ENCODE data around the gene CDC5L.
A peak's percentile ranks its signal among the peaks of the same experiment; 100 is the strongest.
"Not testable (repeated sequence)": the region's sequence is repeated elsewhere in the genome, so short reads cannot be mapped to it uniquely, and the experiment has no call there.

The CDC5L gene

DNA sequence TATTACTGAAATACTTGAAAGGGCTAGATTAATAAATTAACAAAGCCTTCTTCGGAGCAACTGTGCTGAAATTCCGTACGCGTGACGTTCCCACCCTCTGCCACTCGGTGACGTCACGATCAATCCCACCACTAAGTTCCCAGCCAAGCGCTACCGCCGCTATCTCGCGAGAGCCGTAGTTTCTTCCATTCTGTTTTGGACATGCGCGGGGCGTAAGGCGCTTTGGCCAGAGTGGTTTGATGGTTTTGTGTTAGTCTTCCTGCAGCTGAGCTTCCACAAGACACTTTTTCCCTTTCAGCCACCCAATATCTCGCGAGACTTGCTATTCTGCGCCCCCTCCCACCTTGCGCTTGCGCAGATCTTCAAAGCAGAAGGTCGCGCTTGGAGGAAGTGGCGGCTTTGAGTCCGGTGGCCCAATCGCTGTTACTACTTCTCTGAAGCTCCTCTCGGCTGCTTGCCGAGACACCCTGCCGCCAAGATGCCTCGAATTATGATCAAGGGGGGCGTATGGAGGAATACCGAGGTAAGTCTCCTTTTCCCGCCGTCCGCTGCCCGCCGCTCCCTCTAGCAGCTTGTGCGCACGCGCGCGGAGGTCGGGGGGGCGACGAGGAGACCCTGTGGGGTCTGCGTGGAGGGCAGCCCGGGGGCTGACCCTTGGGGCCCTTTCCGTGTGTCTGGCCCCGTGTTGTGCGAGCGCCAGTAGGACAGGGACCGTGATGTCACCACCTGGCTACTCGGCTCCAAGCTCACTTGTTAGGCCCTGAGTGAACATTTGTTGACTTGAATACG, at the start of gene CDC5L:
Gene CDC5L (plus strand): TSS at position 361 of the 789 bp plus-strand sequence. CDS start 118 bp downstream, at position 479.
- DNase-seq, result peak; percentile 96 to 97

DNA sequence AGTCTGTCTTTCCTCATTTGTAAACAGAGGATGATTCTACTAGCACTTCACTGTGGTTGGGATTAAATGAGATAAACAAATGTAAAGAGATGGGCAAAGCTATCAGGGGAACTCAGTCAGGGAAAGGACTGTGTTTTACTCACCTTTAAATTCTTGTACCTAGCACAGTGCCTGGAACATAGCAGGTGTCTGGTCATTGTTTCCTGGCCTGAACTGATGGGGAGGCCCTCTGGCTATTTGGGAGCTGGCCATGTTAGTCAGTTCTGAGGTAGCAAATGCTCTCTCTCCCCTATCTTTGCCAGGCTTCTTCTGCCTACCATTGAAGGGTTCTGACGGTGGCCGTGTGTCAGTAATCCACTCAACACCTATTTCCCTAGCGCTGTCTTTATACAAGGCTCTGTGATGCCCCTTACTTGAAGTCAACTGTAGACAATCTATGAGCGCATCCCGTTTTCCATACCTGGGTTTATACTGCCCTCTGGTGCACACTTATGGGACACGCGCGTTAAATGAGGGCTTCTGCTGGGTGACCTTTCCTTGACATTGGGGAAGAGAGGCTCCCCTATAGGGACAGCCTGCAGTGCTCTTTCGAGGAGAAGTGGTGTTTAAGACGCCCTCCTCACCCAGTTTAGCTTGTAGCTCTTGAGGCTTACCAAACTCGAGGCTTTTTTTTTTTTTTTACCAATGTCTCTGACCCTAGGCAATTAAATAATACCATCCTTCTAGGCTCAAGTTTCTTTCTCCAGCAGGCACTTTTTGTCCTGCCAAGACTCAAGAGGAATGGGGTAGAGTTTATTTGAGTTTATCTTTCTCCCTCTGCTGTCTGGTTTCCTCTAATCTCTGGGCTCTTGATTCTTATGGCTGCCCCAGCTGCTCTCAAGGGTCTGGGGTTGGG, 49.0 kb upstream of the CDC5L start:
- peak; percentile 58 to 74 for DNase-seq

DNA sequence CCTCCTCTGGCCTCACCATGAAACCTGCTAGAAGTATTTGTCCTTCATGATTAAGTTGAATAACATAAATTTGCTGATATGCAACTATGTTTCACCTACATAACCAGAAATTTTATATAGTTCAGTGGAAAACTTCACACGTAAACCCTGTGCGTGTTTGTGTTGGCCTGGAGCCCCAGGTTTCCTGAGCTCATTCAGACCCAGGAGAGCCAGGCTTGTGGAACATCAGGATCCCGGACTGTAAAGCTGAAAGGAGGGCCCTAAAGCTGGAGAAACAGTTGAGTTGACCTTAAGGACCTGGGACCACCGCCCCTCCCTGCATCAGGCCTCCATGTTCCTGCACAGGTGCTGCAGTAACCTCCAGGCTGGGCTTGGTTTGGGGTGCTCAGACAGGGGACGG, 48.2 kb upstream of the CDC5L start:
- DNase-seq, result no peak

DNA sequence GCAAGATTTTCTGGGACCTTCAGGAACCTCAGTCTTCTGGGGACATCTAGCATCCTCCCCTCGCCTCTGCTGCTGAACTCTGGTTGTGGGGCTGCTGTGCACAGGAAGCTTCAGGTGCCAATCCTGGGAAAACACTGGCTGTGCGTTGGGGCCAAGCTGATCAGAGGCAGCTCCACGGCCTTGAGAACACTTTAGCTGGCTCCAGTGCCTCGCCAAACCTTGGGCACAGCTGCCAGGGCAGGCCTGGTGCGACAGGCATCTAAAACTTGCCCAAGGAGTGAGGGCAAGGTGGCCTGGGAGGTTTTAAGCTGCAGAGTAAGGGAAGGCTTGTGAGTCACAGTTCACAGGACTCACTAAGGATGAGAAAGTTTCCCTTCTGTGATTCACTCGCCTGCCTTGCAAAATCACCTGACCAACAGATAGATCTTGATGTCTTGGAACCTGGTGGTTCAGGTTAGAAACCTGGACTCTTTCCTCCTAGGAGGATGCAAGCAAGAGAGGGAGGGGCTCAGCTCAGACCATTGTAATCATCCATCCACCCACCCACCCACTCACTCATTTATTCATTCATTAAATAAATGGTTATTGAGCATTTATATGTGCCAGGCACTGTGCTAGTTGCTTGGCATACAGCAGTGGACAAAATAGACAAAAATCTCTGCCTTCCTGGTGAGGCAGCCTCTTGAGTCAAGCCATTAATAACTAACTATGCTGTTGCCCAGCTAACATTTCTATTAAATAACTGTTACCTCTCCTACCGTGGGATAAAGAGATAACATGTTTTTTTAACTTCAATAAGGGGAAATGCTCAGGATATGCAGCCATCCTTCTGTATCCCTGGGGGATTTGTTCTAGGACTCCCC, 47.5 kb upstream of the CDC5L start:
- no peak for DNase-seq

DNA sequence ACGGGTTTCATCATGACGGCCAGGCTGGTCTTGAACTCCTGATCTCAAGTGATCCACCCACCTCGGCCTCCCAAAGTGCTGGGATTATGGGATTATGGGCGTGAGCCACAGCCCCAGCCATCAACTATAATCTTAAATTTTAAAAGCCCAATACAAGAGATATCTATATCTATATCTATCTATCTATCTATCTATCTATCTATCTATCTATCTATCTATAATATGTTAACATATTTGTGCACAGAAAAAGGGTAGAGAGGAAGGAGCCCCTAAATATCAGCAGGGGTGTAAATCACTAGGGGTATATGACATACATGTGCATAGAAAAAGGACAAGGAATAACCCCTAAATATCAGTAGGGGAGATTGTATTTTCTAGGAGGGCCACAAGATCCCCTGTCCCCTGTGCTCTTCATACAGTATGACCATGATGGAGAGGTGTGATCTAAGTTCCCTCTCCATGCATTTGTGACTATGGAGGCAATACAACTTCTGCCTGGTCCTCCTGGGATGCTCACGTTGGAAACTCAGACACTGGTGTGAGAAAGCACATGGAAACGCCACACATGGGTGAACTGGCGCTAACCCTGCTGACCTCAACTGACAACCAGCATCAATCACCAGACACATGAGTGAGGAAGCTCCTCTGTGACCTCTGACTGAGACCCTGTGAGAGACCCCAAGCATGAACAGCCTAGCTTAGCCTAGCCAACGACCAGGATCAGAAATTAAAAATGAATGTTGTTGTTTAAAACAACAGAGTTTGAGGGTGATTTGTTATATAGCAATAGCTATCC, 46.2 kb upstream of the CDC5L start:
- no peak for DNase-seq

DNA sequence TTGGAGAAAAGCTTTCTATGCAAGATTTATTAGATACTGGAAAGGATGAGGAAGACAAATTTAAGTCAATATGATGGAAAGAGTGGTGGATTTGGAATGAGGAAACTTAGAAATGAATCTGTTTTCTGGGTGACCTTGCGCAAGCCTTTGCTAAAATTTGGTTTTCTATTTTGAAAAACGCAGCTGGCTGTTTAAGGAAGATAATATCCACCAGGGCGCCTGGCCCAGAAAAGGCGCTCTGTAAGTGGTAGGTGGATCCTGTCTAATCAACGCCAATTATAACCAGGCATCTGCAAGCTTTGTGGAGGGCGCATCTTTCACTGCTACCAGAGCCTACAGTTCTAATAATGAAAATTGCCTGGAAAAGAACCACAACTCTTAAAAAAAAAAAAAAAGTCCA, 45.5 kb upstream of the CDC5L start:
- no peak for DNase-seq

DNA sequence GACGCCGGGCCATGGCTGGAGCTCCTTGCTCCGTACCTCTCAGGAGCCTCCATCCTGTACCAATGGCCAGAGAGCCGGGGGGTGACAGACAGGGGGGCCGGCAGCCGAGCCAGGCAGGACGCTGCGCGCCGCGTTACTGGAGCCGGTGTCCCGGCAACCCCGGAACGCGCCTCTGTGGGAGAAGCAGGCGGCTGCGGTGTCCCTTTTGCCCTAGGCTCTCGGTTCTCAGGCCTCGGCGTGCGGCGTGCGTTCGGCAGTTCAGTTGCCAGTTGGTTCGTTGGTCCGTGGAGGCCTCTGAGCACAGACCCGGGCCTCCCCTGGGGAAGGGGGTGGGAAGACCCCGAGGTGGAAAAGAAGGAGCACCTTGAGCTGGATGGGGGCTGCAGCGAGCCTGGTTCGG, 45.0 kb upstream of the CDC5L start, which contains the start of gene SPATS1:
Gene SPATS1 (plus strand): TSS at position 162 of the 400 bp plus-strand sequence. CDS start 446 bp downstream, outside the sequence.
- DNase-seq, result no peak

DNA sequence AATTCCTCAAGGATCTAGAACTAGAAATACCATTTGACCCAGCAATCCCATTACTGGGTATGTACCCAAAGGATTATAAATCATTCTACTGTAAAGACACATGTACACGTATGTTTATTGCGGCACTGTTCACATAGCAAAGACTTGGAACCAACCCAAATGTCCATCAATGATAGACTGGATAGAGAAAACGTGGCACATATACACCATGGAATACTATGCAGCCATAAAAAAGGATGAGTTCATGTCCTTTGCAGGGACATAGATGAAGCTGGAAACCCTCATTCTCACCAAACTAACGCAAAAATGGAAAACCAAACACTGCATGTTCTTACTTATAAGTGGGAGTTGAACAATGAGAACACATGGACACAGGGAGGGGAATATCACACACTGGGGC, 40.7 kb upstream of the CDC5L start:
- DNase-seq, result not testable (repeated sequence)

DNA sequence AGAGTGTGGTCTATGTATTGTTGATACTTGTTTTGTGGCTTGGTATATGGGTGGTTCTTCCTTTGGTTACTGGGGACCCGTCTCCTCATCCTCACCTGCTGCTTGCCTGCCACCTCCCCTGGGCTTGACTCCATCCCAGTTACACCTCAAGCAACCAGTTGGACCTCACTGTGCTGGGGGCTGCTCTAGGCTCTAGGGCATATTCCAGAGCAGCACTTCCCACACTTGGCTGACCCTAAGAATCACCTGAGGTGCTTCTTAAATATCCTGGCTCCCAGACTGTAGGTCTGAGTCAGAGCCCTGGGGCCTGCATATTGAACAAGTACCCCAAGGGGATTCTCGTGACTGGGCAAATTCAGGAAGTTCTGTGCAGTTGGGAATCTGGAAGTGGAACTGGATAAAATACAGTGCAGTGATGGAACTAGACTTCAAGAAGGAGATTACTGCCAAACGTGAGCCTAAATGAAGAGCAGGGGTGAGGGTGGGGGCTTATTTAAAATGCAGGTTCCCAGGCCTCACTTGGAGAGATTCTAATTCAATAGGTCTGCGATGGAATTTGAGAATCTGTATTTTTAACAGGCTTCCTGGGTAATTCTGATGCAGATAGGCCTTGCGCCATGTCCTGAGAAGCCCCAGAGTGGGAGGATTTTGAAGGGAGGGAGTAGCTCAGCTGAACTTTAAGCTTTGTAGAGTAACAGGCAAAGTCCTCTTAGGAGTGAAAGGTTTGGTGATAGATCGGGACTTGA, 37.4 kb upstream of the CDC5L start:
- DNase-seq, result no peak

DNA sequence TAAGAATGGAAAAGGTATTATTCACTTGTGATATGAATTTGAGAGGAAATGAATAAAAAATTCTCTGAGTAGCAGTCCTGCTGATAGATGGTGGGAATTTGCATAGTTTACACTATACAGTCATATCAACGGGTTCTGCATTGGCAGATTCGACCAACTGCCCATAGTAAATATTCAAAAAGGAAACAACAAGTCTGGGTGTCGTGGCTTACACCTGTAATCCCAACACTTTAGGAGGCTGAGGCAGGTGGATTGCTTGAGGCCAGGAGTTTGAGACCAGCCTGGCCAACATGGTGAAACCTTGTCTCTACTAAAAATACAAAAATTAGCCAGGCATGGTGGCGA, 36.9 kb upstream of the CDC5L start:
- DNase-seq, result not testable (repeated sequence)

DNA sequence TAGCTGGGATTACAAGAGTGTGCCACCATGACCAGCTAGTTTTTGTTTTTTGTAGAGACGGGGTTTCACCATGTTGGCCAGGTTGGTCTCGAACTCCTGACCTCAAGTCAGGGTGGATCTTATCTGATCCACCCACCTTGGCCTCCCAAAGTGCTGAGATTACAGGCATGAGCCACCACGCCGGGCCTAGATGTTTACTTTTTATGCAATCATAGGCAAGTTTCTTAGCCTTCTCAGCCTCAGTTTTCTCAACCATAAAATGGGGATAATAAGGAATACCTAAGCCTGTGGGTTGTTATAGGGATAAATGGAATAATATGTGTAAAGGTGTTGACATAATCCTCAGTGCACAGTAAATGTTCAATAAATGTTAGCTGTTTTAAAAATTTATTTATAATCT, 35.2 kb upstream of the CDC5L start:
- no peak for DNase-seq

DNA sequence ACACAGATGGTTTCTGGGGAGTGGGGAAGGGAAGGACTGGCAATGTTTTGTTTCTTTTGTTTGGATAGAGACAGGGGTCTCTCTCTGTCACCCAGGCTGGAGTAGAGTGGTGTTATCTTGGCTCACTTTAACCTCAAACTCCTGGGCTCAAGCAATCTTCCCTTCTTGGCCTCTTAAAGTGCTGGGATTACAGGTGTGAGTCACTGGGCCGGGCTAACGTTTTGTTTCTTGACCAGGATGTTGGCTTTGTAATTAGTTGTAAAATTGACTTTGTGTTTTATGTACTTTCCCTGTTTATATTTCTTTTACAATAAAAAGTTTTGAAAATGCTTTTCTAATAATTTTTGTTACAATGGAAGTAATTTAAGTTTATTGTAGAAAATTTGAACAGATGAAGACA, 34.2 kb upstream of the CDC5L start:
- DNase-seq, result no peak

DNA sequence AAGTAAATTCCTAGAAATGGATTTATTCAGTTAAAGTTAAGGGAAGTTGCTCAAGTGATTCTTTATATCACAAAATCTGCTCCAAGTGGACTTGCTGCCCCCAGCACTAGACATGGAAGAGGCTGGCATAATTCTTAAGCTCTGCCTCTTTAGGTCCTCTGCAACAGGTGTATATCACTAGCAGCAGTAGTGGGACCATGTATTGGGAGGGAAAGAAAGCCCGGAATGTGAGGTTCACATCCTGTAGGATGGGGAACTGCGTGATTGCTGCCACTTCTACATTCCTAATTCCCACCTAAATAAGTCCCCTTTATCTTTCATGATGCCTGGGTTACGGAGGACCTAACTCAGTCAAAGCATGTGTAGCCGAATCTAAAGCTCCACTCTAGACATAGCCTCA, 31.9 kb upstream of the CDC5L start:
- no peak for DNase-seq

DNA sequence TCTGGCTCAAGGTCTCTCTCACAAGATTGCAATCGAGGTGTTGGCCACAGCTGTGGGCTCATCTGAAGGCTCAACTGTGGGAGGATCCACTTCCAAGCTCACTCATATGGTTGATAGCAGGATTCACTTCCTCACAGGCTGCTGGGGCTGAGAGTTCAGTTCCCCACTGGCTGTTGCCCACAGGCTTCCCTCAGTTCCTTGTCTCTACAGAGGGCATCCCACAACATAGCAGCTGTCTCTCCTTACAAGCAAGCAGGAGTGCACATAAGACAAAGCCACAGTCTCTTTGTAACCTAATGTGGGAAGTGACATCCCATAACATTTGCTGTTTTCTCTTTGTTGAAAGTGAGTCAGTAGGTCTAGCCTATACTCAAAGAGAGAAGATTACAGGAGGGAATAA, 31.0 kb upstream of the CDC5L start:
- DNase-seq, result no peak

DNA sequence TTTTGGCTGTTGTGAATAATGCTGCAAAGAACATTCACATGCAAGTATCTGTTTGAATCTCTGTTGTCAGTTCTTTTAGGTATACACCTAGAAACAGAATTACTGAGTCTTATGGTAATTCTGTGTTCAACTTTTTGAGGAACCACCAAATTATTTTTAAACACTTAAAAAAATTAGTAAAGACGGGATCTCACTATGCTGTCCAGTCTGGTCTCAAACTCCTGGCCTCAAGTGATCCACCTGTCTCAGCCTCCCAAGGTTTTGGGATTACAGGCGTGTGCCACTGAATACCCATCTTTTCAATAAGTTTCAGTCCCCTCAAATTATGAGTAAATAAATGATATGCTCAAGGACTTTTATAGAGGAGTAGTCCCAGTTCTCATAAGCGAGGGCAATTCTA, 27.5 kb upstream of the CDC5L start:
- DNase-seq, result no peak

DNA sequence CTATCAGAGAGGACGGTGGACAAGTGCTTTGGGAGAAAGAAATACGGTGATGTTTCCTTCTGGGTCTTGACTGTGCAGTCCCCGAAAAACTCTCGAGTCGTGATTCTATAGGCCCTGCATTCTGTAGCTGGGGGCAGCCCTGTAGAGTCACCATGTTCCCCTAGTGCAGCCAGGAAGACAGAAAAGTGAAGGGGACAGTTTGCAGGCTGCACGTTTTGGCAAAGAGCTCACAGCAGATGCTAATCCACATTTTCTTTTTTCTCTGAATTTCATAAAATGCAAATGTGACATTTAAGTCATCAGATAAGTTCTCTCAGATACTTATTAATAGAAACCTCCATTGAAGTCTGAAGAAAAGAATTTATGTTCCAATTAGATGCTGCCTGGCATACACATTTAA, 25.6 kb upstream of the CDC5L start:
- no peak for DNase-seq

DNA sequence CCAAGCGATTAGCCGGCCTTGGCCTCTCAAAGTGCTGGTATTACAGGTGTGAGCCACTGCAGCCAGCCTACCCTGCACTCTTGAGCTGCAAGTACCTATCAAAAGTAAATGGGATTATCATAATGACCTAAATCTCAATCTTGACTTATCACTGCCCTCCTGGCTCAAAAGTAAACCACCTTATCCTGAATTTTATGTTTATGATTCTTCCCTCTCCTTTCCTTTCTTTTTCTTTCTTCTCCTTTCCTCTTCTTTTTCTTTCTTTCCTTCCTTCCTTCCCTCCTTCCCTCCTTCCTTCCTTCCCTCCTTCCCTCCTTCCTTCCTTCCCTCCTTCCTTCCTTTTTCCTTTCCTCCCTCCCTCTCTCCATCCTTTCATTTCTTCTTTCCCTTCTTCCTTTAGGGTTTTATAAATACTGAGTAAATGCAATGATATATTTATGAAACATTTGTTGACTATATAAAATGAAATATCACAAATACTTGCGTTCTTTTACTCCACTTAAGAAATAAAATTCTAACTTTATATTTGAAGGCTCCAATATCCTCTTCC, 24.1 kb upstream of the CDC5L start:
- no peak for DNase-seq

DNA sequence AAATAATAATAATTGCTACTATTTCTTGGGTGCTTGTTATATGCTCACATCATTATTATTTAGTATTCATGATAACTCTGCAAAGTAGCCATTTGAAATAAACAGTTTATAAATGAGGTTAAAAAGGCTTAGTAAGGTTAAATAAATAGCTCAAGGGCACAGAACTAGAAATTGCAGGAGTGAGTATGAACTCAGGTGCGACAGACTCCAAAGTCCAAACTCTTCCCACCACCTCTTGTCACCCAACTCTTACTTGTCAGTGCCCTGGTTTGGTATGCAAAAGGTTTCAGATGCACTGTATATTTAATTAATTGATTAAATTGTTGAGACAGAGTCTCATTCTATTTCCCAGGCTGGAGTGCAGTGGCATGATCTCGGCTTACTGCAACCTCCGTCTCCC, 20.7 kb upstream of the CDC5L start:
- DNase-seq, result no peak

DNA sequence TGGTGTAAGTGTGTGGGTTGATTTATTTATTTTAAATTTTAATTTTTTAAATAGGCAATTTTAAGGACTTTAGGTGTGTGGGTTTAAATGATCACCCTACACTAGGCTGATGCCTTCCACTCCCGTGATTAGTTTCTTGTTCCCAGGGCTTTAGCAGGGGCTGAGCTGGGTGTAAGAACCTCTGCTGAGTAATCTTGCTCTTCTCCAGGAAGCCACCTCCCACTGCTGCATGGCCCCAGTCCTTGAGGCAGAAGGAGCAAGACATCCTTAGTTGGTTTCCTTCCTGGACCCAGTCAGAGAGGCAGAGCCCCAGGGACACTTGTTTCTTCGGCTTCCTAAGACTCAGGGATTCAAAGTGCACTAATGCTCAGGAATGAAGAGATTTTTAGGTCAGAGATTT, 19.8 kb upstream of the CDC5L start:
- DNase-seq, result no peak

DNA sequence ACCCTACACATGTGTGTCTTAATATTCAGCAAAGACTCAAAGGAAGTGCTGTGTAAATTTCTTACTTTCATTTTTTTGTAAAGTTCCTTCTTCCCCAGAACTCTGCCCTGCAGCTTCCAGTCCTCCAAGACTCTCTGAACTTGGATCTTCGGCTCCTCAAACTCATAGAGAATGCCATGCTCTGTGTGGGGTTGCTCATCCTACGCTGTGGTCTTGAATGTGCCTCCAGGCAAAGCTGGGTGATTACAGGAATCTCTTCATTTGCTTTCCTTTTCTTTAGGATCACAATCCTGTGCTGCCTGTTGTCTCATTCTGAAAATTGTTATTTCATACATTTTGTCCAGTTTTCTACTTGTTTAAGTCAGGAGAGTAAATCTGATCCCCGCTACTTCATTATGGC, 14.5 kb upstream of the CDC5L start:
- DNase-seq, result no peak

DNA sequence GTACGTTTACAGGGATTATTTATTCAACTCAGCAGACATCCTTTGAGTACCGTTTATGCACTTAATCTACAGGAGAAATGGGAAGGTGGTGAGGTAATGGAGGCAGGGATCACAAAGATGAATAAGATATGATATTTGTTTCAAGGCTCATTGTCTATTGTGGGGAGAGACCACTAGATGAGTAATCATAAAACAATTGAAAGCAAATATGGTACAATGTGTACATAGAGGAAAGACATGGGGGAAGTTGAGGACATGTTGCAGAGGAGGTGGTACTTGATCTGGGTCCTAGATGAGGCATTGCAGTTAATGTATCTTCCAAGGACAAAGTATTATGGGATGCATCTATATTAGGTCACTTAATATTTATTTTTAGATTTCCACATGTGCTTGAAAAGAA, 13.7 kb upstream of the CDC5L start:
- no peak for DNase-seq
